Fibroblast of lung (primary cell): ENCODE results near the gene CNTROB. TPM values are rescaled to one million over a fixed set of nuclear protein-coding genes. Genes with fewer than 3 reads are reported as not detected.
A peak's percentile ranks its signal among the peaks of the same experiment; 100 is the strongest.

ENCODE experiments used
- DNase-seq, 2 donors: peaks; one replicate each; pipeline versions ENCODE4 v3.0.0 to v3.0.0-alpha.2; 2010; ENCODE audit warnings: low read depth in 2 of 2
- H2AFZ ChIP-seq: 2 replicates; pipeline ENCODE4 v1.5.1; 2012; ENCODE audit warnings: low read length, control low read depth, inconsistent platforms
- H3K27ac ChIP-seq: 2 replicates; pipeline ENCODE4 v1.5.1; 2011; ENCODE audit warnings: low read length, control low read depth; ENCODE audit not compliant: insufficient read depth
- H3K27me3 ChIP-seq: 2 replicates; pipeline ENCODE4 v1.5.1; 2011; ENCODE audit warnings: mild to moderate bottlenecking, low read length; ENCODE audit not compliant: control insufficient read depth, insufficient read depth
- H3K36me3 ChIP-seq: 2 replicates; pipeline ENCODE4 v1.5.1; 2011; ENCODE audit warnings: low read length; ENCODE audit not compliant: control insufficient read depth, insufficient read depth
- H3K4me1 ChIP-seq: 2 replicates; pipeline ENCODE4 v1.5.1; 2011; ENCODE audit warnings: low read length; ENCODE audit not compliant: control insufficient read depth, insufficient read depth; ENCODE audit errors: extremely low read depth
- H3K4me2 ChIP-seq: 2 replicates; pipeline ENCODE4 v1.5.1; 2011; ENCODE audit warnings: low read length, control low read depth; ENCODE audit not compliant: insufficient read depth; ENCODE audit errors: extremely low read depth
- H3K4me3 ChIP-seq, 4 experiments: fragments of 200-600 bp in 1 of 4; sonication (generic) in 1 of 4; replicated peaks in 1 of 4; 2 replicates each; pipeline ENCODE4 v1.5.1; 2011 to 2016; ENCODE audit warnings: low read length in 4 of 4, low read depth in 3 of 4, mild to moderate bottlenecking in 3 of 4, control low read depth in 2 of 4, inconsistent platforms in 1 of 4, mixed read lengths in 1 of 4; ENCODE audit not compliant: insufficient read depth in 1 of 4; ENCODE audit errors: control extremely low read depth in 1 of 4
- H3K79me2 ChIP-seq: 2 replicates; pipeline ENCODE4 v1.5.1; 2012; ENCODE audit warnings: mild to moderate bottlenecking, low read length, inconsistent platforms; ENCODE audit not compliant: control insufficient read depth, insufficient read depth
- H3K9ac ChIP-seq: 2 replicates; pipeline ENCODE4 v1.5.1; 2011; ENCODE audit warnings: mild to moderate bottlenecking, low read length, control low read depth; ENCODE audit not compliant: insufficient read depth
- H3K9me3 ChIP-seq: 2 replicates; pipeline ENCODE4 v1.5.1; 2012; ENCODE audit warnings: low read depth, low read length; ENCODE audit not compliant: control insufficient read depth, insufficient read depth
- H4K20me1 ChIP-seq: 2 replicates; pipeline ENCODE4 v1.5.1; 2011; ENCODE audit warnings: low read length; ENCODE audit not compliant: control insufficient read depth, insufficient read depth; ENCODE audit errors: extremely low read depth
- EZH2 ChIP-seq: IDR thresholded peaks from 2 replicates; pipeline ENCODE4 v1.5.1; 2012; ENCODE audit warnings: low read length, control low read depth, mild to moderate bottlenecking; ENCODE audit errors: missing control alignments
- polyA plus RNA-seq, 2 donors: library from polyadenylated mRNA; depleted of rRNA in 1 of 2; stranded (reverse) in 1 of 2; unstranded in 1 of 2; fragments of >200 nt; gene quantifications; 2 replicates each; pipeline ENCODE4 v1.2.1, GENCODE V29; 2011 to 2012; ENCODE audit warnings: missing spikeins in 1 of 2
- total RNA-seq: library from RNA; depleted of rRNA; stranded (reverse); fragments of >200 nt; gene quantifications from 2 replicates; pipeline ENCODE4 v1.2.1, GENCODE V29; 2014
- TF ChIP-seq, protein P1 (sequence below), 2 donors: IDR thresholded peaks in 1 of 2; conservative IDR thresholded peaks in 1 of 2; 1 replicate in 1 of 2; 2 replicates in 1 of 2; pipeline ENCODE4 v1.5.1; 2011 to 2012; ENCODE audit warnings: low read length in 2 of 2, control low read depth in 1 of 2, inconsistent platforms in 1 of 2, low read depth in 1 of 2, mild to moderate bottlenecking in 1 of 2

The CNTROB gene
- total and polyA plus RNA-seq, 2 donors (not counting 1 experiment from before 2014, with no cell fraction given), result 12.6 to 17.2 TPM

DNA sequence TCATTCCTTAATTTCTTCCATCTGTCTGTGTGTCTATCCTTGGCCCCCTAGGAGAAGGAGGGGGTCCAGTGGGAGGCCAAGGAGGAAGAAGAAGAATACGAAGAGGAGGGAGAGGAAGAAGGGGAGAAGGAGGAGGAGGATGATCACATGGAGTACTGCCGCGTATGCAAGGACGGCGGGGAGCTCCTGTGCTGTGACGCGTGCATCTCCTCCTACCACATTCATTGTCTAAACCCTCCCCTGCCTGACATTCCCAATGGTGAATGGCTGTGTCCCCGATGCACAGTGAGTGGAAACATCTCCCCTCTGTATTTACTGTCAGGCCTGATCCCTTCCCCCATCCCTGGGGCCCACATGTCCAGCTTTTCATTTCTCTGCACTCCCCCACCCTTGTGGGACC is 37.1 kb upstream of the CNTROB start:
- no peaks in the 10 kb centered on the region for H3K4me1 ChIP-seq
- H3K27me3 ChIP-seq, result no peaks in the 10 kb centered on the region
- no peak overlapping the region for H3K9ac ChIP-seq
- TF ChIP-seq EZH2, result no peak
- TF ChIP-seq, protein P1, sequence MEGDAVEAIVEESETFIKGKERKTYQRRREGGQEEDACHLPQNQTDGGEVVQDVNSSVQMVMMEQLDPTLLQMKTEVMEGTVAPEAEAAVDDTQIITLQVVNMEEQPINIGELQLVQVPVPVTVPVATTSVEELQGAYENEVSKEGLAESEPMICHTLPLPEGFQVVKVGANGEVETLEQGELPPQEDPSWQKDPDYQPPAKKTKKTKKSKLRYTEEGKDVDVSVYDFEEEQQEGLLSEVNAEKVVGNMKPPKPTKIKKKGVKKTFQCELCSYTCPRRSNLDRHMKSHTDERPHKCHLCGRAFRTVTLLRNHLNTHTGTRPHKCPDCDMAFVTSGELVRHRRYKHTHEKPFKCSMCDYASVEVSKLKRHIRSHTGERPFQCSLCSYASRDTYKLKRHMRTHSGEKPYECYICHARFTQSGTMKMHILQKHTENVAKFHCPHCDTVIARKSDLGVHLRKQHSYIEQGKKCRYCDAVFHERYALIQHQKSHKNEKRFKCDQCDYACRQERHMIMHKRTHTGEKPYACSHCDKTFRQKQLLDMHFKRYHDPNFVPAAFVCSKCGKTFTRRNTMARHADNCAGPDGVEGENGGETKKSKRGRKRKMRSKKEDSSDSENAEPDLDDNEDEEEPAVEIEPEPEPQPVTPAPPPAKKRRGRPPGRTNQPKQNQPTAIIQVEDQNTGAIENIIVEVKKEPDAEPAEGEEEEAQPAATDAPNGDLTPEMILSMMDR (conservative IDR thresholded peaks at IDR 0.05 in 1 of 2, IDR thresholded peaks at IDR 0.05 in 1 of 2; ENCODE audit: low read depth in 1 of 2, low read length in 2 of 2), result no peak
- peaks cover 2% of the 10 kb centered on the region for H3K79me2 ChIP-seq
- no peak overlapping the region for H3K4me3 ChIP-seq
- no peak overlapping the region for H2AFZ ChIP-seq
- H4K20me1 ChIP-seq, result no peaks in the 10 kb centered on the region
- no peak overlapping the region for H3K27ac ChIP-seq
- no peaks in the 10 kb centered on the region for H3K9me3 ChIP-seq
- DNase-seq, result no peak
- no peak overlapping the region for H3K4me2 ChIP-seq
- peaks cover 31% of the 10 kb centered on the region for H3K36me3 ChIP-seq

DNA sequence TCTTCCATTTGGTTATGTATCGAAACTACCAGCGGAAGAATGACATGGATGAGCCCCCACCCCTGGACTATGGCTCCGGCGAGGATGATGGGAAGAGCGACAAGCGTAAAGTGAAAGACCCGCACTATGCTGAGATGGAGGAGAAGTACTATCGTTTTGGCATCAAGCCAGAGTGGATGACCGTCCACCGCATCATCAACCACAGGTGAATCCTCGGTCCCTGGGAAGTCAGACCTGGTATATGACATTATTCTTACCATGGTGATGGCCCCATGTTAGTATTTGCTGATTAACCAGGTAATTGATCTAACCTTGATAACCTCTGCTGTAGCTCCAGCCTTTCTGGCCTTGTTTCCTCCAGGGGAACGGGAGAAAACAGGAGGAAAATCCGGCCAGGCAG is 34.9 kb upstream of the CNTROB start:
- Histone ChIP-seq H3K4me1 (no peaks in the 10 kb centered on the region), H3K9me3 (no peaks in the 10 kb centered on the region), H3K36me3 (peaks cover 28% of the 10 kb centered on the region), H3K4me2 (no peak overlapping the region), H3K4me3 (no peak overlapping the region), H4K20me1 (no peaks in the 10 kb centered on the region), H3K27ac (no peak overlapping the region), H3K27me3 (no peaks in the 10 kb centered on the region), H3K79me2 (no peaks in the 10 kb centered on the region), H3K9ac (no peak overlapping the region), H2AFZ (no peak overlapping the region)
- TF ChIP-seq EZH2, result no peak
- DNase-seq, result no peak

DNA sequence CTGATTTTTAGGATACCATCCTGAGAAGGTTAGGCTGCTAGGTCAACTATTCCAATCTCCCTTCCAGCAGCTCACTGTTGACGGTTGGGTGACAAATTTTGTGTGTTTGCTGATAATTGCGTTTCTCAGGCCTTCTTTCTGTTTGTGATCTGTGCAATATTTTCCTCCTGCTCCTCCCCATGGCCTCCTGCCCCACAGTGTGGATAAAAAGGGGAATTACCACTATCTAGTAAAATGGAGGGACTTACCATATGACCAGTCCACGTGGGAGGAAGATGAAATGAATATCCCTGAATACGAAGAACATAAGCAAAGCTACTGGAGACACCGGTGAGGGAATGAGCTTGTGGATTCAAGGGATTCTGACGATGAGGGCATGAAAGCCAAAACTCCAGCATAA is 34.2 kb upstream of the CNTROB start:
- Histone ChIP-seq H3K9ac (no peak overlapping the region), H3K4me3 (no peak overlapping the region), H3K36me3 (peaks cover 32% of the 10 kb centered on the region), H3K9me3 (no peaks in the 10 kb centered on the region), H4K20me1 (no peaks in the 10 kb centered on the region), H3K4me1 (no peaks in the 10 kb centered on the region), H3K27ac (no peak overlapping the region), H3K4me2 (no peak overlapping the region), H2AFZ (no peak overlapping the region), H3K27me3 (no peaks in the 10 kb centered on the region), H3K79me2 (no peaks in the 10 kb centered on the region)
- DNase-seq, result peak; percentile 38 to 82
- TF ChIP-seq, protein P1 (conservative IDR thresholded peaks at IDR 0.05 in 1 of 2, IDR thresholded peaks at IDR 0.05 in 1 of 2; ENCODE audit: low read depth in 1 of 2, low read length in 2 of 2), result peak; percentile 62 to 64
- TF ChIP-seq EZH2, result no peak
